Stimulated activated CD8-positive, alpha-beta memory T cell treated with anti-CD3 and anti-CD28 coated beads, Interleukin-15, amount 100 ng/mL, for 4 hours (primary cell): ENCODE measurements around the gene TAB2.
A peak's percentile ranks its signal among the peaks of the same experiment; 100 is the strongest.

Experiments
- DNase-seq, 2 donors: peaks; one replicate each; pipeline ENCODE4 v3.0.0-alpha.2; 2020; ENCODE audit warnings: low read depth in 2 of 2

TAB2 gene

GRCh38 chr6:149414821-149415220, 97.3 kb downstream of the TAB2 start:
- no peak for DNase-seq

GRCh38 chr6:149419696-149420404, 102.3 kb downstream of the TAB2 start:
- no peak for DNase-seq

- no peak for DNase-seq
Measured at GRCh38 chr6:149421132-149421531, 103.6 kb downstream of the TAB2 start.

GRCh38 chr6:149422581-149422980, 105.1 kb downstream of the TAB2 start:
- DNase-seq: no peak

- no peak for DNase-seq
Measured at GRCh38 chr6:149423964-149424440, 106.5 kb downstream of the TAB2 start.

- no peak for DNase-seq
Measured at GRCh38 chr6:149425224-149425623, 107.7 kb downstream of the TAB2 start.

- DNase-seq: no peak
Measured at GRCh38 chr6:149425754-149426153, 108.2 kb downstream of the TAB2 start.

- no peak for DNase-seq
Measured at GRCh38 chr6:149428606-149429005, 111.1 kb downstream of the TAB2 start.

- DNase-seq: no peak
Measured at GRCh38 chr6:149429427-149430360, 112.2 kb downstream of the TAB2 start.

GRCh38 chr6:149431905-149432775, 114.6 kb downstream of the TAB2 start:
- peak; percentile 63 to 78 for DNase-seq

- no peak for DNase-seq
Measured at GRCh38 chr6:149433405-149433804, 115.9 kb downstream of the TAB2 start.

GRCh38 chr6:149433881-149434280, 116.4 kb downstream of the TAB2 start:
- DNase-seq: no peak

- no peak for DNase-seq
Measured at GRCh38 chr6:149435919-149436586, 118.5 kb downstream of the TAB2 start.

GRCh38 chr6:149436647-149437046, 119.1 kb downstream of the TAB2 start:
- DNase-seq: no peak

- DNase-seq: no peak
Measured at GRCh38 chr6:149437212-149437611, 119.7 kb downstream of the TAB2 start.

GRCh38 chr6:149438855-149439254, 121.3 kb downstream of the TAB2 start:
- no peak for DNase-seq

- DNase-seq: no peak
Measured at GRCh38 chr6:149439626-149440025, 122.1 kb downstream of the TAB2 start.

- DNase-seq: no peak
Measured at GRCh38 chr6:149440735-149441671, 123.5 kb downstream of the TAB2 start.

GRCh38 chr6:149441740-149442139, 124.2 kb downstream of the TAB2 start:
- no peak for DNase-seq
